Adrenal gland (tissue), 5 donors: ENCODE measurements around the gene USP7.

ENCODE experiments used
- CTCF ChIP-seq, 6 experiments: fragments of 450-650 bp in 4 of 6; fragments of 200-600 bp in 2 of 6; sonication (generic) in 1 of 6; IDR thresholded peaks; 1 replicate in 5 of 6; 2 replicates in 1 of 6; pipeline versions ENCODE4 v1.5.1 to v1.8.0; 2016 to 2021; ENCODE audit warnings: antibody characterized with exemption in 6 of 6, mild to moderate bottlenecking in 2 of 6, moderate library complexity in 1 of 6
- POLR2A ChIP-seq, 2 donors: fragments of 450-650 bp; IDR thresholded peaks; one replicate each; pipeline ENCODE4 v1.6.1; 2017; ENCODE audit warnings: antibody characterized with exemption in 2 of 2, mild to moderate bottlenecking in 2 of 2, moderate library complexity in 1 of 2
- donor health status: DM: no; HTN: no; CAD: no.

DNA sequence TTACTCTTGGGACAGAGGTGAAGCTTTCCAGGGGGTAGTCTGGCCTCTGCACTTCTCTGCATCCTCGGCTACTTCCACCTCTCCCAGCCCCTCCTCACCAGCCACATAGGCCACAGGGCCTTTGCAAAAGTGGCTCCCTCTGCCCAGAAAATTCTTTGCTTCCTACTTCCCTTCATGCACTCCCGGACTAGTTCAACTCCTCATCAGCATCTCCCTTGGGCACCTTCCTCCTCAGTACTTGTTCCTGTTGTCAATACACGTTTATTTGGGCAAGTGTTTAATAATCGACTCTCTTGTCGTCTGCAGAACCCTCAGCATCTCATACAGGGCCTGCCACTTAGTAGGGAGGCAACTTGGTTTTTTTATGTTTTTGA is 23.1 kb upstream of the USP7 start:
- no peak for TF ChIP-seq CTCF (IDR thresholded peaks at IDR 0.05)
- TF ChIP-seq POLR2A (IDR thresholded peaks at IDR 0.05) = no peak
